Astrocyte of the cerebellum (primary cell): ENCODE results near the gene LYZ.

Source experiments
- DNase-seq: peaks from one replicate; pipeline ENCODE4 v3.0.0-alpha.2; 2011; ENCODE audit warnings: low read depth
- H3K4me3 ChIP-seq: 2 replicates; pipeline ENCODE4 v1.5.1; 2011; ENCODE audit warnings: mild to moderate bottlenecking, low read depth, low read length, moderate library complexity
- in situ Hi-C: cut with HindIII; loops from 2 replicates; pipeline ENCODE4 v1.10.0; 2017; ENCODE audit warnings: low sequenced_read_pairs
- TF ChIP-seq, protein P1 (sequence below): IDR thresholded peaks from 2 replicates; pipeline ENCODE4 v1.5.1; 2012; ENCODE audit warnings: low read length, low read depth, moderate library complexity, mild to moderate bottlenecking; ENCODE audit errors: missing control alignments

Gene LYZ

DNA sequence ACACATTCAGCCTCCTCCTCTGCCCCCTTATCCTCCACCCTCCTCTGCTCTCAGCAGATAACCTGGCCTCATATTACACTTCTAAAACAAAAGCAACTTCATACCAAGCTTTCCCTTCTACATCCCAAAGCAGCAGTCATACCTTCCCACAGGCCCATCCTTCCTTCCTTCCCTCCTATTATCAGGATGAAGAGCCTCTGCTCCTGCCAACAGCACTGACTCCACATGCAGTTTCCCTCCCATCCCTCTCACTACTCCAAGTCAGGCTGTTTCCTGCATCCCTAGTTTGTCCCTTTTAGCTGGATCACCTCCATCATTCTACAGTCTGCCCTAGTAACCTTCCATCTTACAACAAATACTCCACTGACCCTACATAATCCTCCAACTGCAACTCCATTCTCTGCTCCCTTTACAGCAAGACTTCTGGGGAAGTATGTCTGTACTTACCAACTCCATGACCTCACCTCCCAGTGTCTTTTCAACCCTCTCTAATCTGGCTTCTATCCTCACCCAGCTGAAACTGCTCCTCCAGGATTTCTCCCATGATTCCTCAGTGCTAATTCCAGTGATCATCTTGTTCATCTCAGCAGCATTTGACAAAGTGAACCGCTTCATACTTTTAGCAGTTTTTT is 6.5 kb downstream of the LYZ start:
- in situ Hi-C loops = no loop called here
- TF ChIP-seq, protein P1, sequence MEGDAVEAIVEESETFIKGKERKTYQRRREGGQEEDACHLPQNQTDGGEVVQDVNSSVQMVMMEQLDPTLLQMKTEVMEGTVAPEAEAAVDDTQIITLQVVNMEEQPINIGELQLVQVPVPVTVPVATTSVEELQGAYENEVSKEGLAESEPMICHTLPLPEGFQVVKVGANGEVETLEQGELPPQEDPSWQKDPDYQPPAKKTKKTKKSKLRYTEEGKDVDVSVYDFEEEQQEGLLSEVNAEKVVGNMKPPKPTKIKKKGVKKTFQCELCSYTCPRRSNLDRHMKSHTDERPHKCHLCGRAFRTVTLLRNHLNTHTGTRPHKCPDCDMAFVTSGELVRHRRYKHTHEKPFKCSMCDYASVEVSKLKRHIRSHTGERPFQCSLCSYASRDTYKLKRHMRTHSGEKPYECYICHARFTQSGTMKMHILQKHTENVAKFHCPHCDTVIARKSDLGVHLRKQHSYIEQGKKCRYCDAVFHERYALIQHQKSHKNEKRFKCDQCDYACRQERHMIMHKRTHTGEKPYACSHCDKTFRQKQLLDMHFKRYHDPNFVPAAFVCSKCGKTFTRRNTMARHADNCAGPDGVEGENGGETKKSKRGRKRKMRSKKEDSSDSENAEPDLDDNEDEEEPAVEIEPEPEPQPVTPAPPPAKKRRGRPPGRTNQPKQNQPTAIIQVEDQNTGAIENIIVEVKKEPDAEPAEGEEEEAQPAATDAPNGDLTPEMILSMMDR = no peak
- H3K4me3 ChIP-seq = no peak overlapping the region
- no peak for DNase-seq

- in situ Hi-C loops = no loop called here
- no peak overlapping the region for H3K4me3 ChIP-seq
- TF ChIP-seq, protein P1 = no peak
- no peak for DNase-seq
Measured at GRCh38 chr12:69355363-69356028, 7.3 kb downstream of the LYZ start.

DNA sequence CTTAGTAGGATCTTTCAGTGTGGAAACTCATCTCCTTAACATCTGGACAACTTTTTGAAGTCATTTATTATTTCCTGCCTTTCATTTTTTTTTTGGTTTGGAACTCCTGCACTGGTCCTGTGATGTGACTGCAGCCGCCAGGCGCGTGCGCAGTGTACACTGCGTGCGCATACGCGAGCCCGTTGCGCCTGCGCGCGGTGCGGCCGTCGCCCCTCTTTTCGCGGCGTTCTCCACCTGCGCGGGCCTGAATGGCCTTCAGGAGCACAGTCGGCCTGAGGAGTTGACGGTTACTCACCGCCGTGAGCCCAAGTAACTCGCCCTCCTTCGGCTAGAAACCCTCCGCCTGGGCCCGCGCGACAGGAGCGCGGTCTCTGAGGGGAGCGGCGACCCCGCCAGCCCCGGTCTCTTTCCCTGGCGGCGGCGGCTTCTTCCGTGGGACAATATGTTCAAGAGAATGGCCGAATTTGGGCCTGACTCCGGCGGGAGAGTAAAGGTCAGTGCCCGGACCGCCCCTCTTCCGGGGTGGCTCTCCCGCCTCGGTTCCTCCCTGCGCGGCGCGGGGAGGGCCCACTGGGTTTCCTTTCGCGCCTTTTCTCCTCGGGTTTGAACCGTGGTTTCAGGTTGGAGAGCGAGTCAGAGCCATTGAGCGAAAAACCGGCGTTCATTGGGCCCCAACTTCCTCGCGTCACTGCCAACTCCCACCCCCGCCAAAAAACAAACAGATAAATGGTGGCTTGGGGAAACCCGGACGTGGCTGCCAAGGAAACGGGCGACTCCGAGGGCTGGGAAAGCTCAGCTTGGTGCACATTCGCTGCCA is 11.6 kb downstream of the LYZ start, which contains the start of gene YEATS4:
TSS of gene YEATS4 (plus strand) at position 213 of the 817 bp plus-strand sequence. CDS start at position 443, 230 bp downstream.
- H3K4me3 ChIP-seq = peak within 1 kb of the TSS; percentile 86
- in situ Hi-C loops = no loop called here
- TF ChIP-seq, protein P1 = no peak
- DNase-seq = peak; percentile 78

GRCh38 chr12:69360348-69360672 is 12.1 kb downstream of the LYZ start:
- in situ Hi-C loops = no loop called here
- DNase-seq = no peak
- TF ChIP-seq, protein P1 = no peak

GRCh38 chr12:69366796-69367195 is 18.6 kb downstream of the LYZ start:
- in situ Hi-C loops = no loop called here
- no peak overlapping the region for H3K4me3 ChIP-seq
- no peak for DNase-seq
- TF ChIP-seq, protein P1 = no peak

More at GRCh38 chr12:69360348-69360672, 12.1 kb downstream of the LYZ start:
- H3K4me3 ChIP-seq = peak overlapping the region; percentile 86

- DNase-seq = no peak
- TF ChIP-seq, protein P1 = no peak
- H3K4me3 ChIP-seq = no peak overlapping the region
- in situ Hi-C loops = no loop called here
Measured at GRCh38 chr12:69368171-69368570, 20.0 kb downstream of the LYZ start.
